Activated naive CD4-positive, alpha-beta T cell treated with anti-CD3 and anti-CD28 coated beads, Interleukin-2, amount 10 ng/mL, durations not matched to agents 7 days and 5 days (primary cell): Measurements from ENCODE around the gene PRR18.

ENCODE experiments used
- CTCF ChIA-PET: fragments of 350-600 bp; sonication (Branson Sonifier 250); formaldehyde crosslinking; loops from one replicate; lab custom pipeline; 2021; ENCODE audit warnings: antibody characterized with exemption; lab: Charles Lee
- DNase-seq: peaks from one replicate; pipeline ENCODE4 v3.0.0-alpha.2; 2020
- H3K27ac Mint-ChIP-seq: one replicate; pipeline ENCODE4 v1.8.0; 2021; ENCODE audit warnings: mild to moderate bottlenecking, moderate library complexity, mixed read lengths
- H3K27me3 Mint-ChIP-seq: one replicate; pipeline ENCODE4 v1.8.0; 2021; ENCODE audit warnings: mild to moderate bottlenecking, mixed read lengths
- H3K36me3 Mint-ChIP-seq: one replicate; pipeline ENCODE4 v1.8.0; 2021; ENCODE audit warnings: mixed read lengths
- H3K4me1 Mint-ChIP-seq: one replicate; pipeline ENCODE4 v1.8.0; 2021; ENCODE audit warnings: mixed read lengths
- H3K4me3 Mint-ChIP-seq: one replicate; pipeline ENCODE4 v1.8.0; 2021; ENCODE audit warnings: mild to moderate bottlenecking, moderate library complexity, mixed read lengths
- H3K9me3 Mint-ChIP-seq: one replicate; pipeline ENCODE4 v1.8.0; 2021; ENCODE audit warnings: mixed read lengths

PRR18 gene

GRCh38 chr6:166318649-166319600, 10.7 kb upstream of the PRR18 start:
- CTCF ChIA-PET = interaction anchor here (1.1 to 1.7 kb wide), 3 partner anchors 62 to 82 kb away, joined by 3 to 5 read pairs (median 4); no protein-coding TSS in a partner anchor
- Mint-ChIP-seq H3K27me3 (peaks cover 8% of the 10 kb centered on the region), H3K4me1 (no peaks in the 10 kb centered on the region), H3K36me3 (peaks cover 9% of the 10 kb centered on the region), H3K27ac (no peak overlapping the region), H3K4me3 (no peak overlapping the region), H3K9me3 (no peaks in the 10 kb centered on the region)
- no peak for DNase-seq

- CTCF ChIA-PET = interaction anchor here (1.1 to 1.6 kb wide), 2 partner anchors 81 to 82 kb away, joined by 3 to 4 read pairs; no protein-coding TSS in a partner anchor
- Mint-ChIP-seq H3K4me3 (no peak overlapping the region), H3K27me3 (peaks cover 11% of the 10 kb centered on the region), H3K27ac (no peak overlapping the region), H3K4me1 (no peaks in the 10 kb centered on the region), H3K9me3 (no peaks in the 10 kb centered on the region), H3K36me3 (peaks cover 6% of the 10 kb centered on the region)
- DNase-seq = no peak
Observed at GRCh38 chr6:166318227-166318626, 10.0 kb upstream of the PRR18 start.

GRCh38 chr6:166317261-166318212, 9.3 kb upstream of the PRR18 start:
- CTCF ChIA-PET = interaction anchor here (1.1 to 1.6 kb wide), 2 partner anchors 82 to 83 kb away, joined by 3 to 4 read pairs; no protein-coding TSS in a partner anchor
- H3K36me3 Mint-ChIP-seq = peaks cover 3% of the 10 kb centered on the region
- H3K4me1 Mint-ChIP-seq = no peaks in the 10 kb centered on the region
- peaks cover 13% of the 10 kb centered on the region for H3K27me3 Mint-ChIP-seq
- no peaks in the 10 kb centered on the region for H3K9me3 Mint-ChIP-seq
- no peak overlapping the region for H3K27ac Mint-ChIP-seq
- H3K4me3 Mint-ChIP-seq = no peak overlapping the region
- no peak for DNase-seq

- DNase-seq = no peak
- CTCF ChIA-PET = interaction anchor here (3.1 kb wide), 1 partner anchor 65 kb away, joined by 34 read pairs; no protein-coding TSS in a partner anchor
- Mint-ChIP-seq H3K9me3 (no peaks in the 10 kb centered on the region), H3K27me3 (peaks cover 19% of the 10 kb centered on the region), H3K36me3 (peaks cover 3% of the 10 kb centered on the region), H3K27ac (no peak overlapping the region), H3K4me3 (no peak overlapping the region), H3K4me1 (no peaks in the 10 kb centered on the region)
Observed at GRCh38 chr6:166315436-166315835, 7.2 kb upstream of the PRR18 start.

GRCh38 chr6:166314454-166314853, 6.3 kb upstream of the PRR18 start:
- no peak for DNase-seq
- no peak overlapping the region for H3K27ac Mint-ChIP-seq
- CTCF ChIA-PET = interaction anchor here (0.6 to 3.1 kb wide), 8 partner anchors 9 to 275 kb away, joined by 4 to 34 read pairs (median 9); no protein-coding TSS in a partner anchor
- no peaks in the 10 kb centered on the region for H3K9me3 Mint-ChIP-seq
- H3K4me1 Mint-ChIP-seq = no peaks in the 10 kb centered on the region
- H3K4me3 Mint-ChIP-seq = no peak overlapping the region
- H3K27me3 Mint-ChIP-seq = peaks cover 29% of the 10 kb centered on the region
- peaks cover 3% of the 10 kb centered on the region for H3K36me3 Mint-ChIP-seq

- H3K4me1 Mint-ChIP-seq = no peaks in the 10 kb centered on the region
- peak; percentile 64 for DNase-seq
- H3K4me3 Mint-ChIP-seq = no peak overlapping the region
- CTCF ChIA-PET = interaction anchor here (0.6 to 3.1 kb wide), 21 partner anchors 8 to 270 kb away, joined by 3 to 34 read pairs (median 5); no protein-coding TSS in a partner anchor
- H3K36me3 Mint-ChIP-seq = peaks cover under 1% of the 10 kb centered on the region
- no peak overlapping the region for H3K27ac Mint-ChIP-seq
- no peaks in the 10 kb centered on the region for H3K9me3 Mint-ChIP-seq
- peaks cover 39% of the 10 kb centered on the region for H3K27me3 Mint-ChIP-seq
Observed at GRCh38 chr6:166313255-166314070, 5.3 kb upstream of the PRR18 start.

- no peak for DNase-seq
- H3K9me3 Mint-ChIP-seq = no peaks in the 10 kb centered on the region
- H3K4me1 Mint-ChIP-seq = no peaks in the 10 kb centered on the region
- peaks cover 45% of the 10 kb centered on the region for H3K27me3 Mint-ChIP-seq
- H3K4me3 Mint-ChIP-seq = no peak overlapping the region
- no peak overlapping the region for H3K27ac Mint-ChIP-seq
- CTCF ChIA-PET = interaction anchor here (0.8 to 3.1 kb wide), 18 partner anchors 8 to 99 kb away, joined by 3 to 34 read pairs (median 5); no protein-coding TSS in a partner anchor
- no peaks in the 10 kb centered on the region for H3K36me3 Mint-ChIP-seq
Observed at GRCh38 chr6:166312832-166313231, 4.6 kb upstream of the PRR18 start.

- Mint-ChIP-seq H3K36me3 (no peaks in the 10 kb centered on the region), H3K27ac (no peak overlapping the region), H3K4me3 (no peak overlapping the region), H3K9me3 (no peaks in the 10 kb centered on the region), H3K4me1 (peaks cover 3% of the 10 kb centered on the region), H3K27me3 (peaks cover 64% of the 10 kb centered on the region)
- DNase-seq = no peak
- CTCF ChIA-PET = interaction anchor here (0.6 to 2.8 kb wide), 6 partner anchors 71 to 425 kb away, joined by 3 to 18 read pairs (median 4); no protein-coding TSS in a partner anchor
Observed at GRCh38 chr6:166310634-166311033, 2.4 kb upstream of the PRR18 start.

- Mint-ChIP-seq H3K4me1 (peaks cover 3% of the 10 kb centered on the region), H3K27ac (no peak overlapping the region), H3K4me3 (no peak overlapping the region), H3K27me3 (peaks cover 64% of the 10 kb centered on the region), H3K9me3 (no peaks in the 10 kb centered on the region), H3K36me3 (no peaks in the 10 kb centered on the region)
- CTCF ChIA-PET = interaction anchor here (1.5 to 2.8 kb wide), 5 partner anchors 71 to 91 kb away, joined by 3 to 18 read pairs (median 8); no protein-coding TSS in a partner anchor
- no peak for DNase-seq
Observed at GRCh38 chr6:166309977-166310376, 1.8 kb upstream of the PRR18 start.

- H3K27me3 Mint-ChIP-seq = peaks cover 70% of the 10 kb centered on the region
- H3K4me3 Mint-ChIP-seq = no peak overlapping the region
- no peaks in the 10 kb centered on the region for H3K36me3 Mint-ChIP-seq
- no peaks in the 10 kb centered on the region for H3K9me3 Mint-ChIP-seq
- CTCF ChIA-PET = interaction anchor here (2.0 to 2.8 kb wide), 3 partner anchors 72 to 92 kb away, joined by 6 to 11 read pairs (median 8); no protein-coding TSS in a partner anchor
- DNase-seq = no peak
- peaks cover 3% of the 10 kb centered on the region for H3K4me1 Mint-ChIP-seq
- no peak overlapping the region for H3K27ac Mint-ChIP-seq
Observed at GRCh38 chr6:166308769-166309589, 787 bp upstream of the PRR18 start.

- Mint-ChIP-seq H3K4me1 (peaks cover 3% of the 10 kb centered on the region), H3K9me3 (no peaks in the 10 kb centered on the region), H3K36me3 (no peaks in the 10 kb centered on the region), H3K4me3 (no peak overlapping the region), H3K27ac (no peak overlapping the region), H3K27me3 (peaks cover 73% of the 10 kb centered on the region)
- CTCF ChIA-PET = interaction anchor here (0.6 to 2.0 kb wide), 2 partner anchors 19 to 74 kb away, joined by 3 to 8 read pairs; no protein-coding TSS in a partner anchor
- peak; percentile 39 for DNase-seq
Observed at GRCh38 chr6:166307082-166308032, 835 bp downstream of the PRR18 start.
